ENCODE measurements around the gene DNAJC5.
"Not testable (repeated sequence)": the region's sequence is repeated elsewhere in the genome, so short reads cannot be mapped to it uniquely, and the experiment has no call there.

DNA sequence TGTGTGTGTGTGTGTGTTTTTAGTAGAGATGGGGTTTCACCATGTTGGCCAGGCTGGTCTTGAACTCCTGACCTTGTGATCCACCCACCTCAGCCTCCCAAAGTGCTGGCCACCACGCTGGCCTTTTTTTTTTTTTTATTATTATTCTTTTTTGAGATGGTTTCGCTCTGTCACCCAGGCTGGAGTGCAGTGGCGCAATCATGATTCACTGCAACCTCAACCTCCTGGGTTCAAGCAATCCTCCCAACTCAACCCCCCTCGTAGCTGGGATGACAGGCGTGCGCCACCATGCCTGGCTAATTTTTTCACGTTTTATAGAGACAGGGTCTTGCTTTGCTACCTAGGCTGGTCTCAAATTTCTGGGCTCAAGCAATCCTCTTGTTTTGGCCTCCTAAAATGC lies 20.7 kb upstream of the DNAJC5 start:
- TF ChIP-seq, protein P1, sequence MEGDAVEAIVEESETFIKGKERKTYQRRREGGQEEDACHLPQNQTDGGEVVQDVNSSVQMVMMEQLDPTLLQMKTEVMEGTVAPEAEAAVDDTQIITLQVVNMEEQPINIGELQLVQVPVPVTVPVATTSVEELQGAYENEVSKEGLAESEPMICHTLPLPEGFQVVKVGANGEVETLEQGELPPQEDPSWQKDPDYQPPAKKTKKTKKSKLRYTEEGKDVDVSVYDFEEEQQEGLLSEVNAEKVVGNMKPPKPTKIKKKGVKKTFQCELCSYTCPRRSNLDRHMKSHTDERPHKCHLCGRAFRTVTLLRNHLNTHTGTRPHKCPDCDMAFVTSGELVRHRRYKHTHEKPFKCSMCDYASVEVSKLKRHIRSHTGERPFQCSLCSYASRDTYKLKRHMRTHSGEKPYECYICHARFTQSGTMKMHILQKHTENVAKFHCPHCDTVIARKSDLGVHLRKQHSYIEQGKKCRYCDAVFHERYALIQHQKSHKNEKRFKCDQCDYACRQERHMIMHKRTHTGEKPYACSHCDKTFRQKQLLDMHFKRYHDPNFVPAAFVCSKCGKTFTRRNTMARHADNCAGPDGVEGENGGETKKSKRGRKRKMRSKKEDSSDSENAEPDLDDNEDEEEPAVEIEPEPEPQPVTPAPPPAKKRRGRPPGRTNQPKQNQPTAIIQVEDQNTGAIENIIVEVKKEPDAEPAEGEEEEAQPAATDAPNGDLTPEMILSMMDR (IDR thresholded peaks at IDR 0.05), result not testable (repeated sequence)
- not testable (repeated sequence) for TF ChIP-seq POLR2A (IDR thresholded peaks at IDR 0.05)
